GM12878 (cell line): Measurements from ENCODE around the gene YWHAH. TPM values are rescaled to one million over a fixed set of nuclear protein-coding genes. Genes with fewer than 3 reads are reported as not detected.

ENCODE experiments used
- HDAC2 ChIP-seq: fragments of 200-600 bp; sonication (generic); IDR thresholded peaks from 2 replicates; pipeline ENCODE4 v1.6.1; 2017
- MYC ChIP-seq: IDR thresholded peaks from 2 replicates; pipeline ENCODE4 v1.6.1; 2011; ENCODE audit warnings: mild to moderate bottlenecking, low read length, moderate library complexity, inconsistent platforms; ENCODE audit not compliant: insufficient read depth, insufficient replicate concordance, insufficient read length, severe bottlenecking
- RCOR1 ChIP-seq: conservative IDR thresholded peaks from 2 replicates; pipeline ENCODE4 v1.6.1; 2012; ENCODE audit warnings: low read depth, low read length, improper control_type of control experiment
- RELA ChIP-seq: fragments of 450-650 bp; IDR thresholded peaks from 2 replicates; pipeline ENCODE4 v1.8.0; 2014; ENCODE audit warnings: borderline replicate concordance; ENCODE audit not compliant: partially characterized antibody
- SREBF2 ChIP-seq: IDR thresholded peaks from 2 replicates; pipeline ENCODE4 v1.6.1; 2012; ENCODE audit warnings: mild to moderate bottlenecking, low read length
- TCF3 ChIP-seq: IDR thresholded peaks from 2 replicates; pipeline ENCODE4 v1.6.1; 2012; ENCODE audit warnings: low read depth, mild to moderate bottlenecking, low read length, borderline replicate concordance; ENCODE audit not compliant: insufficient read depth
- ZSCAN29 ChIP-seq: fragments of 450-650 bp; IDR thresholded peaks from 2 replicates; pipeline ENCODE4 v1.6.1; 2017; ENCODE audit warnings: mild to moderate bottlenecking, moderate library complexity
- polyA plus RNA-seq, 11 experiments: library from polyadenylated mRNA; depleted of rRNA in 4 of 11; unstranded in 6 of 11; stranded (reverse) in 5 of 11; fragments of >200 nt; fragmentation: Nextera tagmentation in 4 of 11; fragmentation: Illumina TruSeq in 1 of 11; extraction: Ambion mirVana in 4 of 11; extraction: Trizol in 1 of 11; gene quantifications; 1 replicate in 1 of 11; 2 replicates in 10 of 11; pipeline versions ENCODE4 v1.2.1 to v1.2.3, GENCODE V29; 2011 to 2016; ENCODE audit warnings: inconsistent platforms in 2 of 11, missing spikeins in 2 of 11, low read depth in 1 of 11
- total RNA-seq, 4 experiments: library from RNA; depleted of rRNA in 3 of 4; stranded (reverse); fragments of >200 nt in 3 of 4; fragmentation: Illumina TruSeq in 1 of 4; extraction: Trizol in 1 of 4; gene quantifications; 2 replicates each; pipeline versions ENCODE4 v1.2.1 to v1.2.3, GENCODE V29; 2013 to 2021
- TF ChIP-seq, protein P1 (sequence below): fragments of 450-650 bp; IDR thresholded peaks from 2 replicates; pipeline ENCODE4 v1.6.1; 2016; ENCODE audit warnings: mild to moderate bottlenecking, moderate library complexity, borderline replicate concordance
- TF ChIP-seq, protein P2 (sequence below): IDR thresholded peaks from 2 replicates; pipeline ENCODE4 v1.6.1; 2012; ENCODE audit warnings: low read length, inconsistent platforms
- TF ChIP-seq, protein P3 (sequence below): fragments of 450-650 bp; IDR thresholded peaks from 2 replicates; pipeline ENCODE4 v1.6.1; 2016; ENCODE audit warnings: mild to moderate bottlenecking

Gene YWHAH
- total and polyA plus RNA-seq, 10 of the 15 experiments (the other 5 are each of a cell fraction or from before 2014, with no cell fraction given) = 34.2 to 197 (median 115) TPM

DNA sequence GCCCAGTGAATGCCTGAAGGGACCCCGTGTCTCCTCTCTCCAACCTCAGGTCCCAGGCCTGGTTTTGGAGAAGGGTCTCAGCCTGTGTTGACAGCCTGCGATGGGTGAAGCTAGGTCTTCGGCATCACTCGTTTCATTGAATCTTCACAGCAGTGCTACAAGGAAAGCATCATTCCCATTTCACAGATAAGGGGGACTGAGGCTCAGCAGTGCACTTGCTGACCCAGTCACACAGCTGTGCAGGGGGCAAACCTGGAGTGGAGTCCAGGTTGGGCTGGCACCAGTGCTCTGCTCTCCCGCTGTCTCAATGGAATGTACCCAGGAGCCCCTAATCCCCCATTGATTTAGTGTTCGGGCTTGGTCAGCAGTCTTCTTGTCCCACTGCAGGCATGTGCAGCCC lies 10.9 kb upstream of the YWHAH start (continued):
- TF ChIP-seq, protein P1, sequence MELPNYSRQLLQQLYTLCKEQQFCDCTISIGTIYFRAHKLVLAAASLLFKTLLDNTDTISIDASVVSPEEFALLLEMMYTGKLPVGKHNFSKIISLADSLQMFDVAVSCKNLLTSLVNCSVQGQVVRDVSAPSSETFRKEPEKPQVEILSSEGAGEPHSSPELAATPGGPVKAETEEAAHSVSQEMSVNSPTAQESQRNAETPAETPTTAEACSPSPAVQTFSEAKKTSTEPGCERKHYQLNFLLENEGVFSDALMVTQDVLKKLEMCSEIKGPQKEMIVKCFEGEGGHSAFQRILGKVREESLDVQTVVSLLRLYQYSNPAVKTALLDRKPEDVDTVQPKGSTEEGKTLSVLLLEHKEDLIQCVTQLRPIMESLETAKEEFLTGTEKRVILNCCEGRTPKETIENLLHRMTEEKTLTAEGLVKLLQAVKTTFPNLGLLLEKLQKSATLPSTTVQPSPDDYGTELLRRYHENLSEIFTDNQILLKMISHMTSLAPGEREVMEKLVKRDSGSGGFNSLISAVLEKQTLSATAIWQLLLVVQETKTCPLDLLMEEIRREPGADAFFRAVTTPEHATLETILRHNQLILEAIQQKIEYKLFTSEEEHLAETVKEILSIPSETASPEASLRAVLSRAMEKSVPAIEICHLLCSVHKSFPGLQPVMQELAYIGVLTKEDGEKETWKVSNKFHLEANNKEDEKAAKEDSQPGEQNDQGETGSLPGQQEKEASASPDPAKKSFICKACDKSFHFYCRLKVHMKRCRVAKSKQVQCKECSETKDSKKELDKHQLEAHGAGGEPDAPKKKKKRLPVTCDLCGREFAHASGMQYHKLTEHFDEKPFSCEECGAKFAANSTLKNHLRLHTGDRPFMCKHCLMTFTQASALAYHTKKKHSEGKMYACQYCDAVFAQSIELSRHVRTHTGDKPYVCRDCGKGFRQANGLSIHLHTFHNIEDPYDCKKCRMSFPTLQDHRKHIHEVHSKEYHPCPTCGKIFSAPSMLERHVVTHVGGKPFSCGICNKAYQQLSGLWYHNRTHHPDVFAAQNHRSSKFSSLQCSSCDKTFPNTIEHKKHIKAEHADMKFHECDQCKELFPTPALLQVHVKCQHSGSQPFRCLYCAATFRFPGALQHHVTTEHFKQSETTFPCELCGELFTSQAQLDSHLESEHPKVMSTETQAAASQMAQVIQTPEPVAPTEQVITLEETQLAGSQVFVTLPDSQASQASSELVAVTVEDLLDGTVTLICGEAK = no peak
- no peak for TF ChIP-seq RCOR1
- TF ChIP-seq HDAC2 = no peak
- no peak for TF ChIP-seq ZSCAN29
- TF ChIP-seq, protein P2, sequence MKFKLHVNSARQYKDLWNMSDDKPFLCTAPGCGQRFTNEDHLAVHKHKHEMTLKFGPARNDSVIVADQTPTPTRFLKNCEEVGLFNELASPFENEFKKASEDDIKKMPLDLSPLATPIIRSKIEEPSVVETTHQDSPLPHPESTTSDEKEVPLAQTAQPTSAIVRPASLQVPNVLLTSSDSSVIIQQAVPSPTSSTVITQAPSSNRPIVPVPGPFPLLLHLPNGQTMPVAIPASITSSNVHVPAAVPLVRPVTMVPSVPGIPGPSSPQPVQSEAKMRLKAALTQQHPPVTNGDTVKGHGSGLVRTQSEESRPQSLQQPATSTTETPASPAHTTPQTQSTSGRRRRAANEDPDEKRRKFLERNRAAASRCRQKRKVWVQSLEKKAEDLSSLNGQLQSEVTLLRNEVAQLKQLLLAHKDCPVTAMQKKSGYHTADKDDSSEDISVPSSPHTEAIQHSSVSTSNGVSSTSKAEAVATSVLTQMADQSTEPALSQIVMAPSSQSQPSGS = no peak
- no peak for TF ChIP-seq SREBF2
- TF ChIP-seq MYC = no peak
- TF ChIP-seq RELA = no peak
- TF ChIP-seq, protein P3, sequence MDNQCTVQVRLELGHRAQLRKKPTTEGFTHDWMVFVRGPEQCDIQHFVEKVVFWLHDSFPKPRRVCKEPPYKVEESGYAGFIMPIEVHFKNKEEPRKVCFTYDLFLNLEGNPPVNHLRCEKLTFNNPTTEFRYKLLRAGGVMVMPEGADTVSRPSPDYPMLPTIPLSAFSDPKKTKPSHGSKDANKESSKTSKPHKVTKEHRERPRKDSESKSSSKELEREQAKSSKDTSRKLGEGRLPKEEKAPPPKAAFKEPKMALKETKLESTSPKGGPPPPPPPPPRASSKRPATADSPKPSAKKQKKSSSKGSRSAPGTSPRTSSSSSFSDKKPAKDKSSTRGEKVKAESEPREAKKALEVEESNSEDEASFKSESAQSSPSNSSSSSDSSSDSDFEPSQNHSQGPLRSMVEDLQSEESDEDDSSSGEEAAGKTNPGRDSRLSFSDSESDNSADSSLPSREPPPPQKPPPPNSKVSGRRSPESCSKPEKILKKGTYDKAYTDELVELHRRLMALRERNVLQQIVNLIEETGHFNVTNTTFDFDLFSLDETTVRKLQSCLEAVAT = no peak
- TF ChIP-seq TCF3 = no peak
